Naive thymus-derived CD8-positive, alpha-beta T cell (primary cell): ENCODE data around the gene TNK1. TPM values are rescaled to one million over a fixed set of nuclear protein-coding genes. Genes with fewer than 3 reads are reported as not detected.

Experiments
- ATAC-seq, 2 donors: fragments of 150-1000 bp; cut with Tn5 transposase in 1 of 2; sonication (Bioruptor Pico), chemical (Tn5 transposase) in 1 of 2; 1 replicate in 1 of 2; 2 replicates in 1 of 2; pipeline ENCODE4 v1.10.0; 2021; ENCODE audit warnings: mild to moderate bottlenecking in 2 of 2, moderate library complexity in 2 of 2
- POLR2A ChIA-PET: fragments of 350-600 bp; sonication (Branson Sonifier 250); formaldehyde crosslinking; loops from one replicate; lab custom pipeline; 2021; ENCODE audit warnings: antibody characterized with exemption; lab: Charles Lee
- DNase-seq, 10 donors: peaks; one replicate each; pipeline versions ENCODE4 v3.0.0 to v3.0.0-alpha.2; 2020 to 2022
- H3K27ac Mint-ChIP-seq, 10 donors: one replicate each; pipeline ENCODE4 v1.8.0; 2020 to 2022; ENCODE audit warnings: mild to moderate bottlenecking in 10 of 10, mixed read lengths in 10 of 10, moderate library complexity in 4 of 10, inconsistent platforms in 1 of 10
- H3K27me3 Mint-ChIP-seq, 5 donors: one replicate each; pipeline ENCODE4 v1.8.0; 2021 to 2022; ENCODE audit warnings: mixed read lengths in 5 of 5
- H3K36me3 Mint-ChIP-seq, 3 donors: one replicate each; pipeline ENCODE4 v1.8.0; 2020 to 2022; ENCODE audit warnings: mixed read lengths in 3 of 3, mild to moderate bottlenecking in 2 of 3, inconsistent platforms in 1 of 3
- H3K4me1 Mint-ChIP-seq, 4 donors: one replicate each; pipeline ENCODE4 v1.8.0; 2021 to 2022; ENCODE audit warnings: mixed read lengths in 4 of 4
- H3K4me3 Mint-ChIP-seq, 10 donors: one replicate each; pipeline ENCODE4 v1.8.0; 2020 to 2022; ENCODE audit warnings: mild to moderate bottlenecking in 10 of 10, mixed read lengths in 10 of 10, moderate library complexity in 6 of 10, inconsistent platforms in 1 of 10
- H3K9me3 Mint-ChIP-seq, 9 donors: one replicate each; pipeline ENCODE4 v1.8.0; 2020 to 2022; ENCODE audit warnings: mixed read lengths in 9 of 9, mild to moderate bottlenecking in 3 of 9, inconsistent platforms in 1 of 9, moderate library complexity in 1 of 9
- polyA plus RNA-seq, 3 donors: library from polyadenylated mRNA; unstranded; fragments of 300-500 nt; fragmentation: Illumina TruSeq; gene quantifications; one replicate each; pipeline ENCODE4 v1.2.3, GENCODE V29; 2021
- total RNA-seq, 8 experiments: library from RNA in 2 of 8; stranded (reverse) in 2 of 8; gene quantifications; one replicate each; pipeline ENCODE4 v1.2.3 and lab custom pipeline; 2021 to 2026

The TNK1 gene
- total and polyA plus RNA-seq, 5 experiments from 2014 or later = 5.8 to 23.1 (median 8.5) TPM

GRCh38 chr17:7379134-7379533 is 1.8 kb upstream of the TNK1 start:
- peak overlapping the region in 1 of 10 donors; percentile 34 for H3K27ac Mint-ChIP-seq
- H3K27me3 Mint-ChIP-seq = peaks cover 14 to 52% (median 32%) of the 10 kb centered on the region in 5 donors
- no peak overlapping the region for H3K4me3 Mint-ChIP-seq
- H3K9me3 Mint-ChIP-seq = peaks cover 0 to 5% (median 0%) of the 10 kb centered on the region in 9 donors
- ATAC-seq = no peak
- peaks cover 0 to 6% (median 5%) of the 10 kb centered on the region in 3 donors for H3K36me3 Mint-ChIP-seq
- peaks cover 7 to 23% (median 14%) of the 10 kb centered on the region in 4 donors for H3K4me1 Mint-ChIP-seq
- POLR2A ChIA-PET = interaction anchor here (0.7 kb wide), 1 partner anchor 7 kb away, joined by 4 read pairs; no protein-coding TSS in a partner anchor
- no peak for DNase-seq

DNA sequence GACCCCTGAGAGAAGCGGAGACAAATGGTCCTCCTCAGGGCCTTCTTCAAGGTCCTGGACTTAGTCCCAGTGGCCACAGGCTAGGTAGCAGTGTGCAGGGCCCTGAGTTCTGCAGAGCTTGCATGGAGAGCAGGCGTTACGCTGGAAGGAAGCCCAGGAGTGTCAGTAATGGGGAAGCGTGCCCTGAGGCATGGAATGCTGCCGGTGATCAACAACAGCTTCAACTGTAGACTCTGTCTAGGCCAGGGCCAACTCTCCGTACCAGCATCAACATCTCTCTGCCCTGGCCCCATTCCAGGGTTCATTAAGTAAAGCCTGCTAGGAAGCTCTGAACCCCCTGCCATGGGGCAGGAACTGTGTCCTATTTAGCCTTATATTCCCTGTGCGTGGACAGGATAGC is 568 bp upstream of the TNK1 start:
- Mint-ChIP-seq H3K4me1 (peaks cover 11 to 31% (median 19%) of the 10 kb centered on the region in 4 donors), H3K4me3 (peak overlapping the region in 3 of 10 donors; percentile 16 to 62 (median 25)), H3K9me3 (peaks cover 0 to 5% (median 0%) of the 10 kb centered on the region in 9 donors), H3K27ac (peak overlapping the region in 2 of 10 donors; percentile 24 to 45), H3K27me3 (peaks cover 14 to 52% (median 32%) of the 10 kb centered on the region in 5 donors), H3K36me3 (peaks cover 0 to 6% (median 5%) of the 10 kb centered on the region in 3 donors)
- POLR2A ChIA-PET = interaction anchor here (0.8 to 2.3 kb wide), 4 partner anchors 9 to 106 kb away, joined by 3 to 8 read pairs (median 4); partner anchors contain the start of gene PLSCR3
- DNase-seq = no peak
- no peak for ATAC-seq

DNA sequence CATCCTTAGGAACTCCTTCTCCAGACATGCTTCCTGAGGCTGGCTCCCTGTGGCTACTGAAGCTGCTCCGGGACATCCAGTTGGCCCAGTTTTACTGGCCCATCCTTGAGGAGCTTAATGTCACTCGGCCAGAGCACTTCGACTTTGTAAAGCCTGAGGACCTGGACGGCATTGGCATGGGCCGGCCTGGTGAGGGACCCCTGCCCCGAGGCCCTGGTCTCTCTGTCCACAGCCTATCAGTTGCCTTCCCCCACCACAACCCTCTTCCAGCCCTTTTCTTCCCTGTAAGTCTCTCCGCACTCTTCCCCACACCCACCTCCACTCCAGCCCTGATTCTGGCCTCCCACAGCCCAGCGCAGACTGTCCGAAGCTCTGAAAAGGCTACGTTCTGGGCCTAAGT is 2.0 kb downstream of the TNK1 start:
- peak overlapping the region in 6 of 10 donors; percentile 27 to 95 (median 78) for H3K27ac Mint-ChIP-seq
- ATAC-seq = no peak
- POLR2A ChIA-PET = interaction anchor here (0.5 to 4.5 kb wide), 9 partner anchors 11 to 304 kb away, joined by 3 to 50 read pairs (median 15); partner anchors contain the start of genes ACAP1, KCTD11, PLSCR3 and TMEM102

DNA sequence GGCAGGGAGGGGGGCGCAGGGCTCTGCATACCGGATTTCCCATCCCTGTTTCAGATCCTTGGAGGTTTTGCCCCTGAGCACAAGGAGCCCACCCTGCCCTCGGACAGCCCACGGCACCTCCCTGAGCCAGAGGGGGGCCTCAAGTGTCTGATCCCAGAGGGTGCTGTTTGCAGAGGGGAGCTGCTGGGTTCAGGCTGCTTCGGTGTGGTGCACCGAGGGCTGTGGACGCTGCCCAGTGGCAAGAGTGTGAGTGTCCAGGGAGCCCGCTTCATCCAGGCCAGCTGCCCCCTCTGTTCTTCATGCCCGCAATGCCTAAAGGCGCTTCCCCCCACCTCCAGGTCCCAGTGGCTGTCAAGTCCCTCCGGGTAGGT is 2.5 kb downstream of the TNK1 start:
- H3K4me3 Mint-ChIP-seq = peak overlapping the region; percentile 24 to 94 (median 81)
- peaks cover 14 to 38% (median 30%) of the 10 kb centered on the region in 5 donors for H3K27me3 Mint-ChIP-seq
- ATAC-seq = no peak
- peaks cover 15 to 42% (median 24%) of the 10 kb centered on the region in 4 donors for H3K4me1 Mint-ChIP-seq
- no peak for DNase-seq
- H3K9me3 Mint-ChIP-seq = peaks cover 0 to 5% (median 0%) of the 10 kb centered on the region in 9 donors
- H3K36me3 Mint-ChIP-seq = peaks cover 5 to 15% (median 6%) of the 10 kb centered on the region in 3 donors
- POLR2A ChIA-PET = interaction anchor here (0.5 to 4.5 kb wide), 17 partner anchors 11 to 303 kb away, joined by 3 to 50 read pairs (median 8); partner anchors contain the start of genes ACAP1, KCTD11, NEURL4 and PLSCR3
- peak overlapping the region in 6 of 10 donors; percentile 27 to 95 (median 76) for H3K27ac Mint-ChIP-seq

More for the DNA sequence above, 2.0 kb downstream of the TNK1 start:
- H3K4me1 Mint-ChIP-seq = peaks cover 15 to 42% (median 24%) of the 10 kb centered on the region in 4 donors
- H3K36me3 Mint-ChIP-seq = peaks cover 5 to 12% (median 6%) of the 10 kb centered on the region in 3 donors
- DNase-seq = no peak
- H3K4me3 Mint-ChIP-seq = peak overlapping the region in 9 of 10 donors; percentile 26 to 89 (median 55)
- peaks cover 0 to 5% (median 0%) of the 10 kb centered on the region in 9 donors for H3K9me3 Mint-ChIP-seq
- peaks cover 14 to 39% (median 30%) of the 10 kb centered on the region in 5 donors for H3K27me3 Mint-ChIP-seq

DNA sequence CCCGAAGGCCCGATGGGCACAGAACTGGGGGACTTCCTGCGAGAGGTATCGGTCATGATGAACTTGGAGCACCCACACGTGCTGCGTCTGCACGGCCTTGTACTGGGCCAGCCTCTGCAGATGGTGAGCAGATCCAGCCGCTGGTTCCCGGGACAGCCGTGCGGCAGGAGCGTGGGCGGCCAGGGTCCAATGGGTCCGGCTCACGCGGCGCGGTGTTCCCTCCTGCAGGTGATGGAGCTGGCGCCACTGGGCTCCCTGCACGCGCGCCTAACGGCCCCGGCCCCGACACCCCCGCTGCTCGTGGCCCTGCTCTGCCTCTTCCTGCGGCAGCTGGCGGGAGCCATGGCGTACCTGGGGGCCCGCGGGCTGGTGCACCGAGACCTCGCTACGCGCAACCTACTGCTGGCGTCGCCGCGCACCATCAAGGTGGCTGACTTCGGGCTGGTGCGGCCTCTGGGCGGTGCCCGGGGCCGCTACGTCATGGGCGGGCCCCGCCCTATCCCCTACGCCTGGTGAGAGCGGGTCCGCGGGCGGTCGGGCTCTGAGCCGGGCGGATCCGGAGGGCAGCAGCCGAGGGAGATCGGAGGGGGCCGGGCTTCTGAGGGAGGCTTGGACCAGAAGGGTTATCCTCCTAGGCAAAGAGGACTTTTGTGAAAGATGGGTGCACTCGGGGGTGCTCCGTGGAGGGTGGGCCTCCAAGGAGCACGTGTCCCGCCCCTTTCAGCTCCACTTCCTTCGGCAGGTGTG is 3.0 kb downstream of the TNK1 start:
- Mint-ChIP-seq H3K4me3 (peak overlapping the region; percentile 77 to 94 (median 86)), H3K27me3 (peaks cover 14 to 33% (median 29%) of the 10 kb centered on the region in 5 donors), H3K27ac (peak overlapping the region; percentile 48 to 97 (median 96)), H3K4me1 (peaks cover 15 to 42% (median 24%) of the 10 kb centered on the region in 4 donors), H3K36me3 (peaks cover 5 to 19% (median 5%) of the 10 kb centered on the region in 3 donors), H3K9me3 (peaks cover 0 to 5% (median 0%) of the 10 kb centered on the region in 9 donors)
- peak; percentile 95 for ATAC-seq
- POLR2A ChIA-PET = interaction anchor here (0.6 to 4.5 kb wide), 33 partner anchors 9 to 805 kb away, joined by 3 to 50 read pairs (median 4); partner anchors contain the start of genes ACAP1, FXR2, KCTD11 and NEURL4
- DNase-seq = peak; percentile 65 to 93 (median 82)

DNA sequence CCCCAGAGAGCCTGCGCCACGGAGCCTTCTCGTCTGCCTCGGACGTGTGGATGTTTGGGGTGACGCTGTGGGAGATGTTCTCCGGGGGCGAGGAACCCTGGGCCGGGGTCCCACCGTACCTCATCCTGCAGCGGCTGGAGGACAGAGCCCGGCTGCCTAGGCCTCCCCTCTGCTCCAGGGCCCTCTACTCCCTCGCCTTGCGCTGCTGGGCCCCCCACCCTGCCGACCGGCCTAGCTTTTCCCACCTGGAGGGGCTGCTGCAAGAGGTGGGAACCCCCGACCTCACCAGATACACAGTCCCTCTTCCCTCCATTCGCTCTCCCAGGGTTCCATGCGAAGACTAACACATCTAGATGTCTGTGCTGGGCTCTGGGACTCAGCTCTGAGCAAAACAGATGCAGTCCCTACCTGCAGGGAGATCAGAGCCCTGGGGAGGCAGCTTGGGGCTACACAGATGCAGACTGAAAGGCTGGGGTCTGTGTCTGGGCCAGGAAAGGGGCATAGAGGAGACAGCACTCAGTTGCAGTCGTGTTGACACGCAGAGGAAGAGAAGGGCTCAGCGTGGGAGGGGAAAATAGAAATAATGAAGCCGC is 3.7 kb downstream of the TNK1 start:
- ATAC-seq (no peak), DNase-seq (no peak)
- Mint-ChIP-seq H3K27me3 (peaks cover 9 to 27% (median 22%) of the 10 kb centered on the region in 5 donors), H3K36me3 (peaks cover 0 to 25% (median 0%) of the 10 kb centered on the region in 3 donors), H3K27ac (peak overlapping the region; percentile 79 to 97 (median 96)), H3K9me3 (no peaks in the 10 kb centered on the region), H3K4me3 (peak overlapping the region; percentile 77 to 94 (median 86)), H3K4me1 (peaks cover 15 to 42% (median 26%) of the 10 kb centered on the region in 4 donors)
- POLR2A ChIA-PET = interaction anchor here (0.5 to 4.5 kb wide), 33 partner anchors 10 to 805 kb away, joined by 3 to 50 read pairs (median 5); partner anchors contain the start of genes ACAP1, FXR2, KCTD11 and NEURL4

DNA sequence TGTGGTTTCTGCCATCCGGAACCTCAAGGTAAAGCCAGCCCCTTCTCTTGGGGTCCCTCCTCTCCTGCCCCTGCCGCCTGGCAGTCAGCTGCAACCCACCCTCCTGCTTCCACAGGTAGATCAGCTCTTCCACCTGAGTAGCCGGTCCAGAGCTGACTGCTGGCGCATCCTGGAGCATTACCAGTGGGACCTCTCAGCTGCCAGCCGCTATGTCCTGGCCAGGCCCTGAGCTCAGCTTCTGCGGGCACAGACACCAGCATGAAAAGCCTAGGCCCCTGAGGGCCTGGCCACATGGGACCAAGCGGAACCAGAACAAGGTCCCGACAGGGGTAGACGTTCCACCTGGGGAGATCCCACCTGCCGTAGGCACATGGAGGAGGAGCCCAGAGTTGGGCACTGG is 8.0 kb downstream of the TNK1 start:
- peak overlapping the region in 1 of 10 donors; percentile 56 for H3K27ac Mint-ChIP-seq
- H3K27me3 Mint-ChIP-seq = no peaks in the 10 kb centered on the region
- H3K9me3 Mint-ChIP-seq = no peaks in the 10 kb centered on the region
- H3K4me3 Mint-ChIP-seq = no peak overlapping the region
- DNase-seq (no peak), ATAC-seq (no peak)
- H3K36me3 Mint-ChIP-seq = peaks cover 0 to 51% (median 4%) of the 10 kb centered on the region in 3 donors
- peaks cover 25 to 44% (median 38%) of the 10 kb centered on the region in 4 donors for H3K4me1 Mint-ChIP-seq
- POLR2A ChIA-PET = interaction anchor here (0.5 to 1.8 kb wide), 7 partner anchors 8 to 224 kb away, joined by 3 to 8 read pairs (median 3); partner anchors contain the start of genes TMEM256 and TNK1

DNA sequence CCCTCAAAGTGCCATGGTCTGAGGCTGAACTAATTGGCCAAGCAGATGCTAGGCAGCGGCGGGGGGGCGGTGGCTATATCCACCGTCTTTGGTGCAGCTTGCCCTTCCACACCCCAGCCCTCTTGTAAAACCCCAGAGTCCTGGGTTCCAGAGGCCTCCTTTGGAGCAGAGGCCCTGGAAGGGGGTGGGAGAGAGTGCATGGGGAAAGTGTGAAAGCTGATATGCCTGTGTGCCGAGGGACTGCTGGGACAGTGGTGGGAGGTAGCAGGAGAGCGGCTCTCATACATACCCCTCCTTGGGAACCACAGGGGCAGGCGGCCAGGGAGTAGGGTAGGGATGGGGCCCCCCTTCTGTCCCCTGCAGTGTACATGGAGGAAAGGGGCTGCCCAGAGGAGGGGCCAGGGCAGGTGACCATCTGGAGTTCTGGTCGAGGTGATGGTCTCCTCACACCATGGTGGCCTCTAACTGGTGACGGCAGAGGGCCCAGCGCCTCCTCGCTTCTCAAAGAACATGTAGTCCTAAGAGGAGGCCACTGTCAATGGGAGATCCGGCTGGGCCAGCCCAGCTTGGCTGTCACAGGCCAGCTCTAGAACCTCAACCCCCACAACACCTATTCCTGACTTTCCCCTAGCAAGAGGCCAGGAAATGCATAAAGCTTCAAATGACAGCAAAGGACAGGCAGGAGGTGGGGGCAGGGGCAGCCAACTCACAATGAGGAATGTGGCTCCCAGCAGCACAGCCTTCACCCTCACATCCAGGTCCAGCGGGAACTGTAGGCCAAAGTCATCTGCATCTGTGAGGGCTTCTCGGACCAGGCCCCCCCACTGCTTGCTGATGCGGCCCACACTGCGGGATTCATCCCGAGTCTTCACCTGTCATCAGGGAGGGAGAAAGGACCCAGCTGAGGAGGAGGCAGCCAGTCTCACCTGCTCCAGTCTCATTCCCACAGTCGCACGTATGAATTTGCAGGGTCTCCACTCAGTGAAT is 9.3 kb downstream of the TNK1 start:
- no peak for DNase-seq
- Mint-ChIP-seq H3K4me3 (peak overlapping the region in 1 of 10 donors; percentile 14), H3K9me3 (no peaks in the 10 kb centered on the region), H3K27ac (peak overlapping the region in 3 of 10 donors; percentile 48 to 85 (median 49)), H3K36me3 (peaks cover 0 to 51% (median 4%) of the 10 kb centered on the region in 3 donors), H3K4me1 (peaks cover 25 to 44% (median 39%) of the 10 kb centered on the region in 4 donors), H3K27me3 (no peaks in the 10 kb centered on the region)
- no peak for ATAC-seq
- POLR2A ChIA-PET = interaction anchor here (0.5 to 1.8 kb wide), 8 partner anchors 10 to 212 kb away, joined by 3 to 8 read pairs (median 3); partner anchors contain the start of genes POLR2A, TMEM256 and TNK1

DNA sequence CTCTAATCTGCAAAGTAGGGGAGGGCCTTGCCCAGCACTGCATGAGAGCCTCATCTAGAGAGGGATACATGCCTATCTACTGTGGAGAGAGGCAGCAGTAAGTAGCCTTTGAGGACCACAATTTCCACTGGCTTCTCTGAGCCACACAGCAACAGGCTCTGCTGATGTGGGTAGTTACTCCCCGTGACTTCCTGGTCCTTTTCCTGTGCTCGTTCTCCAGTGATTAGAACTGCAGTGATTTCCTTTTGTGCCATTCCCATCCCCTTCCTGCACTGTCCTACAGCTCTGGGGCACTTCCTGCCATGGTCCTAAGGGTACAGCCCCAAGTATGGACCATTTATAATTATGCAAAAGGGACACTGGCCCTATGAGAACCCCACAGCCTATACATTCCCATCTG is 10.4 kb downstream of the TNK1 start:
- no peak for DNase-seq
- Mint-ChIP-seq H3K4me1 (peaks cover 23 to 48% (median 40%) of the 10 kb centered on the region in 4 donors), H3K27me3 (no peaks in the 10 kb centered on the region), H3K9me3 (no peaks in the 10 kb centered on the region), H3K27ac (peak overlapping the region in 6 of 10 donors; percentile 40 to 78 (median 62)), H3K4me3 (peak overlapping the region in 6 of 10 donors; percentile 7 to 82 (median 46)), H3K36me3 (peaks cover 0 to 51% (median 4%) of the 10 kb centered on the region in 3 donors)
- POLR2A ChIA-PET = interaction anchor here (1.0 to 1.1 kb wide), 2 partner anchors 13 to 64 kb away, joined by 3 read pairs; partner anchors contain the start of gene TMEM256
- ATAC-seq = no peak

DNA sequence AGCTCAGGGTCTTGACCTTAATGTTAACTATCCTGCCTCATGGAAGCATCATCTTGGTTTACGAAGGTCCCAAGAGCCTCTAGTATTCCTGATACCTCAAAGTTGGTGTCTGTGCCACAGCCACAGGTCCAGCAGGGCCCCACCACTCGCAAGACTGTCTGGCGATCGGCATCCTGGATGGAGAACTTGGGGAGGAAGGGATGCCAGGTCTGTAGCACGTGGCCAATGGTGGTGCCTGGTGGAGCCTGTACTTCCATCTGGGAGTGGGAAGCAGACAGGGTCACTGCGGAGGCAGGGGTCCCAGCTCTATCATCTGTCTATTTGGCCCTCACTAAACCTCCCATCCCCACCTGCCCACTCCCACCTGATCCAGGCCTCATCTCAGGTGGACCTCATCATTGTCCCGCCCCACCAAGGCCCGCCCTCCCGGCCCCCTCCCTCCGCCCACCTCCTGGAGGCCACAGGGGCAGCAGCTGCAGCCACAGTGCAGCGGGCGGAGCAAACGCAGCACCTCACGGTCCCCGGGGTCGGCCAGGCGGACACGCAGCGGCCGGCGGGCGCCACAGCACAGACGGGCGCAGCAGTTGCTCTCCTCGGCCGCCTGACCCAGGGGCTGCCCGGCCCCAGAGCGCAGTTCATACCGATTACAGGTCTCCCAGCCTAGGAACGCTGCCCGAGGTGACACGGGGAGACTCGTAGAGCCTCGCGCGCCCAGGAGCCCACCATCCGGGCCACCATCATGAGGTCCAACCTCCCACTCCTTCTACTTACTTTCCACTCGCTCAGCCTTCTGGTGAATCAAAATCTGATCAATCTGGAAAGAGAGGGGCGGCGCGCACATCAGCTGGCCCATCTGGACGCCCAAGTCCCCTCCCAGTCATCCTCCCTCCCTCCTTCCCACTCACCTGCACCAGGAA is 12.1 kb downstream of the TNK1 start:
- POLR2A ChIA-PET = interaction anchor here (1.0 to 4.4 kb wide), 7 partner anchors 8 to 92 kb away, joined by 3 to 50 read pairs (median 5); partner anchors contain the start of genes ACAP1, POLR2A, TMEM256 and TNK1
- Mint-ChIP-seq H3K4me1 (peaks cover 18 to 49% (median 37%) of the 10 kb centered on the region in 4 donors), H3K36me3 (peaks cover 0 to 39% (median 4%) of the 10 kb centered on the region in 3 donors), H3K27me3 (no peaks in the 10 kb centered on the region), H3K4me3 (peak overlapping the region; percentile 78 to 97 (median 94)), H3K27ac (peak overlapping the region in 8 of 10 donors; percentile 42 to 89 (median 74)), H3K9me3 (no peaks in the 10 kb centered on the region)
- DNase-seq = no peak
- no peak for ATAC-seq
